Pulmonary artery endothelial cell (primary cell): Measurements from ENCODE around the gene ZZZ3. TPM values are rescaled to one million over a fixed set of nuclear protein-coding genes. Genes with fewer than 3 reads are reported as not detected.
"Not testable (repeated sequence)": the region's sequence is repeated elsewhere in the genome, so short reads cannot be mapped to it uniquely, and the experiment has no call there.

Experiments used
- DNase-seq: peaks from one replicate; pipeline ENCODE4 v3.0.0-alpha.2; 2011; ENCODE audit warnings: low read depth, low spot score
- total RNA-seq: library from RNA; depleted of rRNA; stranded (reverse); fragments of >200 nt; gene quantifications from 2 replicates; pipeline ENCODE4 v1.2.3, GENCODE V29; 2014

ZZZ3 gene
- total RNA-seq, 1 donor from 2014 or later: 62.9 TPM

DNA sequence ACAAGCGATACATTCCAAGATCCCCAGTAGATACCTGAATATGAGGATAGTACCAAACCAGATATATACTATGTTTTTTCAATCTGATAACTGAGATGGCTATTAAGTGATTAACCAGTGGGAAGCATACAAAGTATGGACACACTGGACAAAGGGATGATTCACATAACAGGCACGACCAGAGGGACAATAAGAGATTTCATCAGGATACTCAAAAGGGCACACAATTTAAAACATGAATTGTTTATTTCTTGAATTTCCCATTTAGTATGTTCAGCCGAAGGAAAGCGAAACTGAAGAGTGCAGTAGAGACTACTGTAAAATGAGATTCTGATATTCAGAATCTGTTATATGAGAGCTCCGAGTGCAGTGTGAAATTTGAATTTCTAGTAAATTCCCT lies 10.6 kb downstream of the ZZZ3 start:
- no peak for DNase-seq

DNA sequence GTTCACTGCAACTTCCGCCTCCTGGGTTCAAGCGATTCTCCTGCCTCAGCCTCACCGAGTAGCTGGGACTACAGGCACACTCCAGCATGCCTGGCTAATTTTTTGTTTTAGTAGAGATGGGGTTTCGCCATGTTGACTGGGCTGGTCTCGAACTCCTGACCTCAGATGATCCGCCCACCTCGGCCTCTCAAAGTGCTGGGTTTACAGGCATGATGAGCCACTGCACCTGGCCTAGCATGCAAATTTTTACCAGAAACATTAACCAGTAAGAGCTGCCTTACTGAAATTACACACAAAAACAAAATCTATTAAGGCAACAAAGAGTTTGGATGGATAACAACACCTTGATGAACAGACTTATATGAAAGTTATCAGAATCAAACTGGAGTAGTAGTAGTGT lies 12.1 kb downstream of the ZZZ3 start:
- DNase-seq: no peak

DNA sequence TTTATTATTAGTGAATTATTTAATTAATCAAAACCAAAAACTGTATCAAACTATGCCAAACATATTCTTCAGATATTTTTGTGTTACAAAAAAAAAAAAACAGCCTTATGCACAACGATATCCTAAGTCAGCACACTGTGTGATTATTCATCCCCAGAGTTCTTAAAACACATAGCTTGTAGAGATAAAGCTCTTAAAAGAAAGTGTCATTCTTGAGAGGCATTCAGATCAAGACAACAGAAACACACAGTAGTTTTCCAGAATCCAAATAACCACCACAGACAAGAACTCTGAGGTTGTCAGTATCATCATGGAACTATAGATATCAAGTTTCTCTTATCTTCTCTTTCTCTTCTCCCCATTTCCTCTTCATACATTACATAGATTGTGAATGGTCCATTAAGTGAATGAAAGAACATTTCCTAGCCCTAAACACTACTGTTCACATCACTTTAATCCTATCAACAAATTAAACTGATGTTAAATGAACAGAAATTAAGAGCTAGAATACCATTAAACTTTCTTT lies 13.5 kb downstream of the ZZZ3 start:
- no peak for DNase-seq

DNA sequence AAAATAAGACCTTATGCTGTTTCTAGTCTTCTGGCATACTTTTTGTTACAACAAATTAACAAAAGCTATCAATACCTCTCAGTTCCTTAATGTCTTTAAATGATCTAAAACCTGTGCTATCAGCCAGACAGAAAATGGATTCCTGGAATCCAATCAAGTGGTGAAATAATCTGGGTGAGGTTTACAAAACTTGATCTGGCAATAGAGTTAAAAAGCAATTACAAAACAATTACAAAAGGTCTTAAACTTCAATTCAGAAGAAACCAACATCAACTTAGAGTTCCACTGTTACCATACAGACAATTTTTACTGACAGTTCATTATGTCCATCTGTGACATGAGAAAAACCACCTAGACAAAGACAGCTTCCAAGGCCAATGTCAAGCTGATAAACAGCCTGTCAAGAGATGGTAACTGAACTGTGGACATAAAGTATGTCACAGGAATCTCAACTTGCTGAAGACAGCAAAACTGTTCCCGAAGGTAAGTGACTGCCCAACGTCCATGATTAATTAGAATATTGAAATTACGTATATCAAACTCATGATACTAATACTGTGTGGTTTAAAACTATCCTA lies 17.4 kb downstream of the ZZZ3 start:
- no peak for DNase-seq

- no peak for DNase-seq
These were observed 20.8 kb downstream of the ZZZ3 start for GRCh38 chr1:77661696-77662095.

DNA sequence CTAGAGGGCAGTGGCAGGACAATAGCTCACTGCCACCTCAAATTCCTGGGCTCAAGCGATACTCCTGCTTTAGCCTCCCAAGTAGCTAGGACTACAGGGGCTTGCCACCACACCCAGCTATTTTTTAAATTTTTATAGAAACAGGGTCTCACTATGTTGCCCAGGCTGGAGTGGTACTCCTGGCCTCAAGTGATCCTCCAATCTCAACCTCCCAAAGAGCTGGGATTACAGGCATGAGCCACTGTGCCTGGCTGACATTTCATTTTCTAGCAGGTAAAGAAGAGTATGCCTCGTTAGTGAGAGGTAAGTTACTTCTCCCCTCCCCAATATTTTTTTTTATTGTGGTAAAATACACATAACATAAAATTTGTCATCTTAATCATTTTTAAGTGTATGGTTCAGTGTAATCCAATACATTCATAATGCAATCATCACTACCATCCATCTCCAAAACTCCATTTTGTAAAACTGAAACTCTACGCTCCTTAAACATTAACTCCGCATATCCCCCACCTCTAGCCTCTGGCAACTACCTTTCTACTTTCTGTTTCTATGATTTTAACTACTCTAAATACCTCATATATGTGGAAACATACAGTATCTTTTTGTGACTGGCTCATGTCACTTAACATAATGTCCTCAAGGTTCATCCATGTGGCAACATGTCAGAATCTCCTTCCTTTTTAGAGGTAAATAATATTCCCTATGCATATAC lies 22.4 kb downstream of the ZZZ3 start:
- no peak for DNase-seq

DNA sequence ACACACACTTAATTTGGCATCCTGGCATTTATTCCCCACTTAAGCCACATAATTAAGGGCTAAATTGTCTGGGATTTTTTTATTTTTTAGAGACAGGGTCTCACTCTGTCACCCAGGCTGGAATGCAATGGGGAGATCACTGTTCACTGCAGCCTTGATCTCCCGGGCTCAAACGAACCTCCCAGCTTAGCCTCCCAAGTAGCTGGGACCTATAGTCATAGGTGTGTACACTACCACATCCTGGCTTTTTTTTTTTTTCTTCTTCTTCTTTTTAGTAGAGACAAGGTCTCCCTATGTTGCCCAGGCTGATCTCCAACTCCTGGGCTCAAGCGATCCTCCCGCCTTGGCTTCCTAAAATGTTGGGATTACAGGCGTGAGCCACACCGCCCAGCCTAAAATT lies 24.2 kb downstream of the ZZZ3 start:
- no peak for DNase-seq

- DNase-seq: no peak
These were observed 27.0 kb downstream of the ZZZ3 start for GRCh38 chr1:77655431-77655974.

GRCh38 chr1:77652970-77653516 lies 29.4 kb downstream of the ZZZ3 start:
- DNase-seq: no peak

DNA sequence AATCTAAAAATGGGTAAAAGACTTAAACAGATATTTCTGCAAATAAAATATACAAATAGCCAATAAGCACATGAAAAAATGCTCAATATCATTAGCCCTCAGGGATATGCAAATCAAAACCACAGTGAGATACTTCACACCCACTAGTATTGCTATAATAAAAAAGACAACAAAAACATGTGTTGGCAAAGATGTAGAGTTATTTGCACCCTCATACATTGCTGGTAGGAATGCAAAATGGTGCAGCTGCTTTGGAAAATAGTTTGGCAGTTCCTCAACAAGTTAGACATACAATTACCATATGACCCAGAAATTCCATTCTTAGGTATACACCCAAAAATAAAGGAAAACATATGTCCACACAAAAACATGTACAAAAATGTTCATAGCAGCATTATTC lies 30.2 kb downstream of the ZZZ3 start:
- no peak for DNase-seq

GRCh38 chr1:77649127-77649526 lies 33.3 kb downstream of the ZZZ3 start:
- DNase-seq: no peak

- DNase-seq: not testable (repeated sequence)
These were observed 36.2 kb downstream of the ZZZ3 start for GRCh38 chr1:77646224-77646623.

- DNase-seq: no peak
These were observed 39.0 kb downstream of the ZZZ3 start for GRCh38 chr1:77643456-77643855.

DNA sequence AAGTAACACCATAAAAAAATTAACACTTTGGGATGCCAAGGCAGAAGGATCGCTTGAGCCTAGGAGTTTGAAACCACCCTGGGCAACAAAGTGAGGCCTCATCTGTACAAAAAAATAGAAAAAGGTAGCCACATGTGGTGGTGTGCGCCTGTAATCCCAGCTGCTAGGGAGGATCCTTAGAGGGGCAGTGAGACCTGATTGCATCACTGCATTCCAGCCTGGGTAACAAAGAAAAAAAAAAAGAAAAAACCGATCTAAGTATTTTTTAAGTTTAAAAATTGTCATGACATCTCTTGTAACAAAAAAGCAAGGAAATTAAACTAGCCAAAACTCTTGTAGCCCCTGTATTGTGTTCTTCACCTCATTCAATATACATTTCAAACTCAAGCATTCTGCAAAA lies 39.5 kb downstream of the ZZZ3 start:
- DNase-seq: no peak

GRCh38 chr1:77642196-77642595 lies 40.3 kb downstream of the ZZZ3 start:
- no peak for DNase-seq

- no peak for DNase-seq
These were observed 42.8 kb downstream of the ZZZ3 start for GRCh38 chr1:77639557-77640069.

GRCh38 chr1:77639056-77639455 lies 43.4 kb downstream of the ZZZ3 start:
- DNase-seq: no peak

GRCh38 chr1:77636864-77637263 lies 45.6 kb downstream of the ZZZ3 start:
- DNase-seq: no peak
